HepG2 (cell line): ENCODE data around the gene SGPL1. TPM values are rescaled to one million over a fixed set of nuclear protein-coding genes. Genes with fewer than 3 reads are reported as not detected.

Source experiments
- ATAC-seq: fragments of 200-7000 bp; cut with Tn5 transposase; 3 replicates; pipeline ENCODE4 v1.9.1; 2020; ENCODE audit warnings: mild to moderate bottlenecking, moderate library complexity
- BruUV-seq: library from RNA; stranded (reverse); fragments of 400-500 nt; replicated peaks from 2 replicates; lab custom pipeline; 2021; lab: Mats Ljungman, UMichigan
- CTCF ChIA-PET: fragments of 300-600 bp; formaldehyde crosslinking; extraction: SDS; loops from one replicate; lab custom pipeline; 2021; ENCODE audit warnings: low total read pairs, inconsistent platforms, low intra/inter-chr PET ratio; lab: Yijun Ruan, JAX
- POLR2A ChIA-PET: fragments of 350-600 bp; sonication (Branson Sonifier 250); formaldehyde crosslinking; loops from one replicate; lab custom pipeline; 2020; ENCODE audit warnings: antibody characterized with exemption, inconsistent platforms; lab: Yijun Ruan, JAX
- DNase-seq: peaks from one replicate; pipeline ENCODE4 v3.0.0-alpha.2; 2015; ENCODE audit warnings: low spot score
- FAIRE-seq: peaks from 3 replicates; lab custom pipeline; 2011; peaks lifted over from hg19 to GRCh38; lab: Jason Lieb, UNC
- H2AFZ ChIP-seq: one replicate; pipeline ENCODE4 v1.6.1; 2011; ENCODE audit warnings: low read length, inconsistent platforms
- H3K27ac ChIP-seq: fragments of 300-600 bp; 3 replicates; pipeline ENCODE4 v1.8.0; 2011; ENCODE audit warnings: mixed run types, mild to moderate bottlenecking, mixed read lengths, low read length, inconsistent platforms; ENCODE audit not compliant: insufficient read depth; ENCODE audit errors: extremely low read length
- H3K27me3 ChIP-seq, 2 experiments: fragments of 200-600 bp in 1 of 2; 2 replicates in 1 of 2; 3 replicates in 1 of 2; pipeline versions ENCODE4 v1.6.0 to v1.8.0; 2011; ENCODE audit warnings: low read length in 2 of 2, mild to moderate bottlenecking in 2 of 2, moderate library complexity in 2 of 2, inconsistent platforms in 1 of 2; ENCODE audit not compliant: insufficient read depth in 2 of 2, control insufficient read depth in 1 of 2
- H3K36me3 ChIP-seq, 2 experiments: fragments of 200-600 bp in 1 of 2; replicated peaks in 1 of 2; 2 replicates in 1 of 2; 3 replicates in 1 of 2; pipeline versions ENCODE4 v1.5.1 to v1.8.0; 2011; ENCODE audit warnings: low read length in 2 of 2, inconsistent platforms in 1 of 2; ENCODE audit not compliant: insufficient read depth in 2 of 2, control insufficient read depth in 1 of 2
- H3K4me1 ChIP-seq: 2 replicates; pipeline ENCODE4 v1.5.1; 2012; ENCODE audit warnings: low read length, inconsistent platforms; ENCODE audit not compliant: insufficient read depth
- H3K4me2 ChIP-seq: 2 replicates; pipeline ENCODE4 v1.6.0; 2011; ENCODE audit warnings: low read depth, low read length, inconsistent platforms
- H3K4me3 ChIP-seq, 3 experiments: fragments of 200-600 bp in 1 of 3; sonication (generic), shearing (Covaris generic) in 1 of 3; replicated peaks in 1 of 3; 2 replicates each; pipeline ENCODE4 v1.5.1; 2011 to 2016; ENCODE audit warnings: low read length in 3 of 3, inconsistent platforms in 2 of 3, low read depth in 2 of 3, mild to moderate bottlenecking in 2 of 3, control low read depth in 1 of 3, mixed read lengths in 1 of 3; ENCODE audit not compliant: insufficient read depth in 1 of 3
- H3K79me2 ChIP-seq: one replicate; pipeline ENCODE4 v1.6.1; 2011; ENCODE audit warnings: low read length, inconsistent platforms; ENCODE audit not compliant: insufficient read depth
- H3K9ac ChIP-seq: 2 replicates; pipeline ENCODE4 v1.6.0; 2011; ENCODE audit warnings: mild to moderate bottlenecking, low read depth, low read length, inconsistent platforms; ENCODE audit not compliant: insufficient read depth
- H3K9me3 ChIP-seq: 2 replicates; pipeline ENCODE4 v1.5.1; 2012; ENCODE audit warnings: mild to moderate bottlenecking, low read length
- H4K20me1 ChIP-seq: 2 replicates; pipeline ENCODE4 v1.6.0; 2011; ENCODE audit warnings: inconsistent platforms, mild to moderate bottlenecking, low read length, moderate library complexity; ENCODE audit not compliant: insufficient read depth
- CBX1 ChIP-seq: IDR thresholded peaks from one replicate; pipeline ENCODE4 v1.6.1; 2016; ENCODE audit warnings: antibody characterized with exemption, low read depth
- ELF3 ChIP-seq: IDR thresholded peaks from 2 replicates; pipeline ENCODE4 v1.6.1; 2016; ENCODE audit warnings: missing genetic modification reagents, missing compliant biosample characterization
- PRMT3 ChIP-seq: sonication (generic); formaldehyde crosslinking; IDR thresholded peaks from 2 replicates; pipeline ENCODE4 v1.8.1; 2022; ENCODE audit warnings: low read depth, mild to moderate bottlenecking, moderate library complexity, missing genetic modification reagents, borderline replicate concordance
- REST ChIP-seq, 2 experiments: IDR thresholded peaks; 2 replicates each; pipeline ENCODE4 v1.6.1; 2011 to 2012; ENCODE audit warnings: low read length in 2 of 2, borderline replicate concordance in 1 of 2, low read depth in 1 of 2, mild to moderate bottlenecking in 1 of 2, moderate library complexity in 1 of 2
- SIN3A ChIP-seq: IDR thresholded peaks from 2 replicates; pipeline ENCODE4 v1.6.1; 2011; ENCODE audit warnings: low read depth, mild to moderate bottlenecking, control low read depth, low read length, borderline replicate concordance
- TCF12 ChIP-seq, 2 experiments: fragments of 450-650 bp in 1 of 2; sonication (generic) in 1 of 2; formaldehyde crosslinking in 1 of 2; IDR thresholded peaks; 2 replicates each; pipeline versions ENCODE4 v1.6.1 to v1.8.0; 2017 to 2022; ENCODE audit warnings: antibody characterized with exemption in 1 of 2, mild to moderate bottlenecking in 1 of 2, missing genetic modification reagents in 1 of 2, moderate library complexity in 1 of 2
- ZNF10 ChIP-seq: sonication (generic); formaldehyde crosslinking; IDR thresholded peaks from 2 replicates; pipeline ENCODE4 v1.4.0; 2020; ENCODE audit warnings: mild to moderate bottlenecking, low read depth, missing genetic modification reagents, borderline replicate concordance
- ZNF124 ChIP-seq: sonication (generic); formaldehyde crosslinking; IDR thresholded peaks from 2 replicates; pipeline ENCODE4 v1.4.0; 2020; ENCODE audit warnings: missing genetic modification reagents
- ZNF350 ChIP-seq: sonication (generic); formaldehyde crosslinking; IDR thresholded peaks from 2 replicates; pipeline ENCODE4 v1.4.0; 2020; ENCODE audit warnings: mild to moderate bottlenecking, low read depth, missing genetic modification reagents, borderline replicate concordance
- WGBS: methylation state at CpG from one replicate; pipeline ENCODE4 v1.1.6; 2017; ENCODE audit warnings: low lambda C conversion rate; 5-methylcytosine and 5-hydroxymethylcytosine counted together
- in situ Hi-C: cut with HindIII; loops from 2 replicates; pipeline ENCODE4 v1.10.0; 2017; ENCODE audit warnings: low pct_unique_long_range_greater_than_20kb; ENCODE audit not compliant: extremely low pct_ligation_motif_present
- intact Hi-C: fragments of 100-400 bp; cut with micrococcal nuclease; formaldehyde crosslinking; loops from one replicate; pipeline ENCODE4 v1.10.0; 2022; ENCODE audit not compliant: unreplicated experiment
- polyA plus RNA-seq, 8 experiments: library from polyadenylated mRNA; depleted of rRNA in 3 of 8; stranded (reverse) in 7 of 8; unstranded in 1 of 8; fragments of >200 nt; fragmentation: Illumina TruSeq in 4 of 8; extraction: Trizol in 4 of 8; gene quantifications; 2 replicates each; pipeline versions ENCODE4 v1.2.1 to v1.2.3, GENCODE V29; 2011 to 2016; ENCODE audit warnings: low read depth in 4 of 8, missing spikeins in 1 of 8, mixed read lengths in 1 of 8; ENCODE audit not compliant: insufficient read depth in 1 of 8
- total RNA-seq, 5 experiments: library from RNA; depleted of rRNA; stranded (reverse); fragments of >200 nt; fragmentation: Illumina TruSeq; extraction: Trizol; gene quantifications; 2 replicates each; pipeline ENCODE4 v1.2.3, GENCODE V29; 2016; ENCODE audit warnings: low read depth in 1 of 5

SGPL1 gene
- total and polyA plus RNA-seq, 2 of the 13 experiments (the other 11 are each of a cell fraction or from before 2014, with no cell fraction given), result 17.6 to 25.0 TPM

- Histone ChIP-seq H4K20me1 (no peaks in the 10 kb centered on the region), H3K4me3 (no peak overlapping the region), H3K4me1 (no peaks in the 10 kb centered on the region), H2AFZ (no peak overlapping the region), H3K79me2 (no peaks in the 10 kb centered on the region), H3K9me3 (no peaks in the 10 kb centered on the region), H3K27me3 (peaks cover 11 to 35% of the 10 kb centered on the region in 2 experiments; a peak in 3 of 5 replicates), H3K9ac (no peak overlapping the region), H3K27ac (no peak overlapping the region), H3K36me3 (no peaks in the 10 kb centered on the region), H3K4me2 (no peak overlapping the region)
- WGBS, result 28% methylated on average over 10 of the region's 11 CpGs
- in situ Hi-C loops (no loop called here), intact Hi-C loops (no loop called here)
- CTCF ChIA-PET, result no interaction called here
- POLR2A ChIA-PET, result no interaction called here
- no peak for TF ChIP-seq ZNF350 (CRISPR knock-in tag)
- no peak for TF ChIP-seq CBX1
- TF ChIP-seq ELF3 (CRISPR knock-in tag), result no peak
- no peak for TF ChIP-seq ZNF10 (CRISPR knock-in tag)
- TF ChIP-seq ZNF124 (CRISPR knock-in tag), result no peak
- no peak for TF ChIP-seq REST (IDR thresholded peaks at IDR 0.05; ENCODE audit: borderline replicate concordance in 1 of 2, low read depth in 1 of 2, low read length in 2 of 2)
- no peak for TF ChIP-seq PRMT3 (CRISPR knock-in tag)
- TF ChIP-seq SIN3A, result no peak
- TF ChIP-seq TCF12 (IDR thresholded peaks at IDR 0.05), result no peak
- TF ChIP-seq TCF12 (CRISPR knock-in tag; IDR thresholded peaks at IDR 0.05), result no peak
- BruUV-seq, result no TSS peak
- no peak for FAIRE-seq
- DNase-seq, result no peak
- no peak for ATAC-seq
Measured at GRCh38 chr10:70782746-70783680, 32.7 kb upstream of the SGPL1 start.
